Body of pancreas (tissue), 4 donors: ENCODE data around the gene TMEM204. TPM values are rescaled to one million over a fixed set of nuclear protein-coding genes. Genes with fewer than 3 reads are reported as not detected.
"Not testable (repeated sequence)": the region's sequence is repeated elsewhere in the genome, so short reads cannot be mapped to it uniquely, and the experiment has no call there.

ENCODE experiments used
- ATAC-seq: fragments of 150-250 bp; one replicate; pipeline ENCODE4 v1.9.1; 2016
- DNase-seq, 4 donors: peaks; one replicate each; pipeline ENCODE4 v3.0.0-alpha.2; 2019
- H3K27ac ChIP-seq, 4 donors: fragments of 200-600 bp; sonication (generic); 1 replicate in 3 of 4; 2 replicates in 1 of 4; pipeline versions ENCODE4 v1.5.1 to v1.6.1; 2016 to 2019; ENCODE audit warnings: mild to moderate bottlenecking in 1 of 4, mixed read lengths in 1 of 4, moderate library complexity in 1 of 4
- H3K27me3 ChIP-seq, 2 donors: fragments of 200-600 bp; sonication (generic); one replicate each; pipeline ENCODE4 v1.6.0; 2016; ENCODE audit warnings: mild to moderate bottlenecking in 1 of 2
- H3K36me3 ChIP-seq, 2 donors: fragments of 200-600 bp; sonication (generic); replicated peaks in 1 of 2; 2 replicates each; pipeline ENCODE4 v1.5.1; 2016; ENCODE audit warnings: low read depth in 2 of 2; ENCODE audit not compliant: insufficient read depth in 1 of 2
- H3K4me1 ChIP-seq: fragments of 200-600 bp; sonication (generic); one replicate; pipeline ENCODE4 v1.6.0; 2016
- H3K4me3 ChIP-seq, 2 donors: fragments of 200-600 bp; sonication (generic); 1 replicate in 1 of 2; 2 replicates in 1 of 2; pipeline ENCODE4 v1.5.1; 2016 to 2019
- H3K9me3 ChIP-seq, 3 donors: fragments of 200-600 bp; sonication (generic); 1 replicate in 2 of 3; 2 replicates in 1 of 3; pipeline ENCODE4 v1.5.1; 2016
- CTCF ChIP-seq, 7 experiments: fragments of 450-650 bp in 4 of 7; fragments of 200-600 bp in 3 of 7; sonication (generic) in 3 of 7; IDR thresholded peaks; one replicate each; pipeline ENCODE4 v1.5.1; 2016 to 2019; ENCODE audit warnings: antibody characterized with exemption in 7 of 7
- POLR2A ChIP-seq, 3 donors: fragments of 450-650 bp; IDR thresholded peaks; one replicate each; pipeline ENCODE4 v1.6.1; 2016; ENCODE audit warnings: antibody characterized with exemption in 3 of 3, mild to moderate bottlenecking in 2 of 3
- WGBS, 2 donors: methylation state at CpG; one replicate each; pipeline ENCODE4 v1.1.5; 2017; 5-methylcytosine and 5-hydroxymethylcytosine counted together
- intact Hi-C: fragments of 100-400 bp; cut with DNase I; formaldehyde crosslinking; loops from one replicate; pipeline ENCODE4 v1.15.1; 2023
- total RNA-seq, 2 donors: library from RNA; depleted of rRNA; stranded (reverse); fragments of >200 nt; gene quantifications; one replicate each; pipeline ENCODE4 v1.1.0, GENCODE V29; 2016

Gene TMEM204
- total RNA-seq, 2 donors from 2014 or later: 23.6 to 25.1 TPM

- peaks cover 0 to 2% of the 10 kb centered on the region in 2 donors for H3K36me3 ChIP-seq
- H3K27me3 ChIP-seq: no peaks in the 10 kb centered on the region
- no peaks in the 10 kb centered on the region for H3K4me1 ChIP-seq
- no peak overlapping the region for H3K4me3 ChIP-seq
- intact Hi-C loops: no loop called here
- no peaks in the 10 kb centered on the region for H3K9me3 ChIP-seq
- no peak overlapping the region for H3K27ac ChIP-seq
- 89 to 91% methylated on average over 23 of the region's 23 CpGs for WGBS, 2 donors
- no peak for ATAC-seq
- no peak for DNase-seq
- no peak for TF ChIP-seq CTCF (IDR thresholded peaks at IDR 0.05)
- TF ChIP-seq POLR2A (IDR thresholded peaks at IDR 0.05): no peak
These were observed 57.7 kb downstream of the TMEM204 start for GRCh38 chr16:1590930-1591705.

GRCh38 chr16:1592446-1592845 lies 59.0 kb downstream of the TMEM204 start:
- no peak for TF ChIP-seq CTCF (IDR thresholded peaks at IDR 0.05)
- TF ChIP-seq POLR2A (IDR thresholded peaks at IDR 0.05): no peak
- Histone ChIP-seq H3K27me3 (no peaks in the 10 kb centered on the region), H3K36me3 (no peaks in the 10 kb centered on the region), H3K4me1 (no peaks in the 10 kb centered on the region), H3K9me3 (no peaks in the 10 kb centered on the region), H3K27ac (no peak overlapping the region), H3K4me3 (no peak overlapping the region)
- 82 to 93% methylated on average over 14 to 16 of the region's 16 CpGs for WGBS, 2 donors
- intact Hi-C loops: no loop called here
- ATAC-seq (no peak), DNase-seq (no peak)

- H3K4me1 ChIP-seq, intact Hi-C loops, H3K4me3 ChIP-seq, H3K9me3 ChIP-seq, DNase-seq, H3K27me3 ChIP-seq, ATAC-seq, H3K36me3 ChIP-seq, H3K27ac ChIP-seq: not testable (repeated sequence)
- WGBS, 2 donors: 87 to 97% methylated on average over 5 of the region's 5 CpGs
These were observed 62.0 kb downstream of the TMEM204 start for GRCh38 chr16:1595511-1595910.

GRCh38 chr16:1596516-1596915 lies 63.0 kb downstream of the TMEM204 start:
- H3K36me3 ChIP-seq: no peaks in the 10 kb centered on the region
- WGBS, 2 donors: 86 to 89% methylated on average over 12 of the region's 12 CpGs
- H3K27me3 ChIP-seq: no peaks in the 10 kb centered on the region
- DNase-seq (no peak), ATAC-seq (no peak)
- no peaks in the 10 kb centered on the region for H3K4me1 ChIP-seq
- no peak overlapping the region for H3K27ac ChIP-seq
- no peak overlapping the region for H3K4me3 ChIP-seq
- TF ChIP-seq CTCF (IDR thresholded peaks at IDR 0.05) (no peak), POLR2A (IDR thresholded peaks at IDR 0.05) (no peak)
- intact Hi-C loops: no loop called here
- H3K9me3 ChIP-seq: no peaks in the 10 kb centered on the region

GRCh38 chr16:1597154-1597553 lies 63.7 kb downstream of the TMEM204 start:
- Histone ChIP-seq H3K27ac (no peak overlapping the region), H3K4me1 (no peaks in the 10 kb centered on the region), H3K4me3 (no peak overlapping the region), H3K9me3 (no peaks in the 10 kb centered on the region), H3K27me3 (no peaks in the 10 kb centered on the region), H3K36me3 (no peaks in the 10 kb centered on the region)
- WGBS, 2 donors: 89 to 91% methylated on average over 5 to 12 of the region's 13 CpGs
- no peak for TF ChIP-seq POLR2A (IDR thresholded peaks at IDR 0.05)
- TF ChIP-seq CTCF (IDR thresholded peaks at IDR 0.05): no peak
- DNase-seq (no peak), ATAC-seq (no peak)
- intact Hi-C loops: no loop called here
